Dedifferentiated amniotic fluid mesenchymal stem cell (primary cell): ENCODE data around the gene FAM9C.
A peak's percentile ranks its signal among the peaks of the same experiment; 100 is the strongest.
"Not testable (repeated sequence)": the region's sequence is repeated elsewhere in the genome, so short reads cannot be mapped to it uniquely, and the experiment has no call there.

Source experiments
- DNase-seq: peaks from one replicate; pipeline ENCODE4 v3.0.0-alpha.2; 2016; ENCODE audit errors: extremely low spot score

FAM9C gene

DNA sequence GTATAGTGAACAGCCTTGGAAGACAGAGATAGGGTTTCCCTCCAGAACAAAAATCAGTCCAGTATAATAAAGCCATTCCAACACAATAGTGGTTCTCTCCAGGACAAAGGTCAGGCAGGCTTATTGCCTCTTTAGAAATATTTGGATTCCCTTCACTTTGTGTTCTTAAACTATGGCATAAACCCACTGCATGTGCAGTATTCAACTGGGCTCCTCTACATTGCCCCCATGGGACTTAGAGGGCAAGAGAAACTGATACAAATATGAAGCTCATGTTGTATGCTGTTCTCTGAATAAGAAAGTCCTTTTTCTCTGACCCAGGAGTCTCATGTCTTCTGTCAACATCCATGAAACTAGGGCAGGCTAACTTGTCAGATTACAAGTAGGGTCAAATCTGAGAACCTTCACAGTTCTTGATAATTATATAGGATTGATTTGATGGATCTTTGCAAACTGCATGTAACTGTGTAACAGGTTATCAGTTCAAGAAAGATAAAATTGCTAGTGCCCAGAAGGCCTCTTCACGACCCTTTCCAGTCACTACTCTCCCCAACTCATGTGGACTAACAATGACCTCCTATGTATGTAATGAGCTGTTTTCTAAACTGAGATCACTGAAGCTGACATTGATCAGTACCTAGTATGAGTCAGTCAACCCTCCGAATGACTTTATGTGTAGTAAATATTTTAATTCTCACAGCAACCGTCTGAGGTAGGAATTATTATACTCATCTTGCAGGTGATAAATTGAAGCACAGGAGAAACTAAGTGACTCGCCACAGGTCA lies 31.9 kb upstream of the FAM9C start:
- no peak for DNase-seq

DNA sequence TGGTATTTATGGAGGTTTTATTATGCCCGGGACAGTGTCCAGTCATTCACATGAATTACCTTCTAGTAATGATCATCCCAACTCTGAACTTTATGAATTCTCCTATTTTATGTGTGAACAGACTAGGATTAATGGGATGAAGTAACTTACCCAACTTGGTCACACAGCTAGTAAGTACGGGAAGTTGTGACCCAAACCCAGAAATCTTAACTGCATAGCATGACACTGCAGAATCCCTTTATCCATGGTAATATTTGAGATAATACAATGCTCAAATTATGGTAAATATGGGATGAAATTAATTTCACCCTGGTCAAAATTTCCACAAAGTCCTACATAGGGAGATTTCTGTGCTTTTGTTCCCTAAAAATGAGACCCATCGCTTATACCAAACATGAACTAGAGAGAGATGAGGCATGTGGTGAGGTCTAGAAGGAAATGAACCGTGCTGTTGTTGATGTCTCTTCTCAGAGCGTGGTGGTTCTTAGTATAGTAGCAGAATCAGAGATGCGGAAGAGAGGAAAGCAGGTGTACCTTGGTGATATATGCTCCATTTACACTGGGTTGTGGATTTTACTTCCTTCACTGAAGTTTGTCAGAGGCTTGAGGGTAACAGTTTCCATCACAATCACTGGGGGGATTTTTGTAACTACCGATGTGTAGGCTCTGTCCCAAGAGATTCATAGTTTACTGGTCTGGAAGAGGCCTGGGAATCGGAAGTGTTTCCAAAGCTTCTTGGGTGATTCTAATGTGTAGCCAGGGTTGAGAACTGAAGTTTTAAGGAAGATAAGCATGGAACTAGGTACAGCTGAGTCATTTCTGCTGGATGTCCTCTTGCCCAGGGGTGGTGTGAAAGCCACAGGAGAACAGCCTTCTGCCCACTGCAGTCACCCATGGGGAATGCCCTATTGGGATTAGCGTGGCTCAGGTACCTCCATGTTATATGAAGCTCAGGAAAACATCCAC lies 30.2 kb upstream of the FAM9C start:
- DNase-seq: no peak

DNA sequence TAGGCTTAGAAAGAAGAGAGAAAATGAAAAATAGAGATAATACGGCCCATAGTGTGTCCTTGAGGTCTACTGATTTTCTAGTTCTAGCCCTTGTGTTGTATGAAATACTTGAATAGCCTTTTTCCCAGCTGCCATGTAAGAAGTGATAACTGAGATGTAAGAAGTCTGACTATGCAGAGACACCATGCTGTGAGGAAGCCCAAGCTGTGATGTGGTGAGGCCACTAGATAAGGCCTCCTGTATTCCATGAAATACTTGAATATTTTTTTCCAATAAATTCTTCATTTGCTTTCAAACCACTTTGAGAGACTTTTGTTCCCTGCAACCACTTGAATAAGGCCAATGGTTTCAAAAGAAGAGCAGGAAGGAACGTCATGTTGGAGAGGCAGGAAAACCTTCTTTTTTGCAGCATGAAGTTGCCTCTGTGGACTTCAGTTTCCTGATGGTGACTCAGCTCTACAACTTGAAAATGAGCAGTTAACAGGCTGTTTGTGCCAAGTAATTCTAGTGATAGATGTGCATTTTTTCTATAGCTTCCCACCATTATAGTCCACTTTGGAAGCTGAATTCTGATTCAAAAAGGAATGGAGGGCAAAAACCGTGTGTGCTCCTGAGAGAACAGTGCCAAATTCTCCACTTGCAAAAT lies 25.5 kb upstream of the FAM9C start:
- no peak for DNase-seq

DNA sequence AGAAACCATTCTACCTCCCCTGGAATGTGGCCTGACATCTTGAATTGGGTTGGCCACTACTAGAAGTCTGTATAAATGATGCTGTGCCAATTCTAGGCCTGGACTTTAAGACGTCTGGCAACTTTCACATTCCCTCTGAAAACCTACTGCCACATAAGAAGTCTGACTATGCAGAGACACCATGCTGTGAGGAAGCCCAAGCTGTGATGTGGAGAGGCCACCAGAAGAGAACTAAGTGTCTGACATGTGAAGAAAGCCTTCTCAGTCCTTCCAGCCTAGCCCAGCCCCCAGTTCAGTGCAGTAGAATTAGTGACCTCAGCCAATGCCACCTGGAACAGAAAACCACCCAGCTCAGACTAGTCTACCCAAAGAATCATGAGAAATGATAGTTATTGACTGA lies 24.2 kb upstream of the FAM9C start:
- no peak for DNase-seq

DNA sequence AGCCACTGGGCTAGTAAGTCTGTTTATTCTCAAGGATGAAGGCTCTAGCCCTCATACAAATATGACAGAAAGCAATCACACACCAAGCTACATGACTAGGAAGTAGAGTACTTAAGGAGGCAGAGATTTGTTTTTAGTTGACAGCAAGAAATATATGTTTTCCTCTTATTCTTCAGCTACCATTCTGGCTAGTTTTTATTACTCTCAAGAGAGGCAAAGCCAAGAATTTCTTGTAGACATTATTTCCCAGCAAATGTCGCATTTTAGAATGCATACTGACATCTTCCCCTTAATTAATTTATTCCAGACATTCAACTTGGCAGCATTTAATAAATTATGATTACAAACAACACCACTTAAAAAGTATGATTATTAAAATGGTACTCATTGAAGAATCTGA lies 23.4 kb upstream of the FAM9C start:
- DNase-seq: no peak

DNA sequence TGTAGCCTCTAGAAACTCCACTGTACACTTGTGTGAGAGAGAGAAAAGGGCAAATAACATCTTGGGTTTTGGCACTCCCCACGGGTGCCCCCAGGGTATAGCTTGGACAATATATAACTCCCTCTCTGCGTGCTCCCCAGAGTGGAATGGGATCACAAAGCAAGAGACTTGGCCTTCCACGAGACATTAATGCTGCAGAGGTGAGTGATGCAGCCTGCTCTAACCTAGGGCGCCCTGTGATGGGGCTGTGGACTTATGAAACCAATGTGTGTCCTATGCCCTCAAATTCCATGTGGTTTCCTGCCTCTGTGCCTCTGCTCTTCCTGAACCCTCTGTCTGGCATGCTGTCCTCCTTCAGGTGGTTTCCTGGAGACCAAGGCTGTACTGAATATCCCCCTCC lies 22.0 kb upstream of the FAM9C start:
- DNase-seq: no peak

DNA sequence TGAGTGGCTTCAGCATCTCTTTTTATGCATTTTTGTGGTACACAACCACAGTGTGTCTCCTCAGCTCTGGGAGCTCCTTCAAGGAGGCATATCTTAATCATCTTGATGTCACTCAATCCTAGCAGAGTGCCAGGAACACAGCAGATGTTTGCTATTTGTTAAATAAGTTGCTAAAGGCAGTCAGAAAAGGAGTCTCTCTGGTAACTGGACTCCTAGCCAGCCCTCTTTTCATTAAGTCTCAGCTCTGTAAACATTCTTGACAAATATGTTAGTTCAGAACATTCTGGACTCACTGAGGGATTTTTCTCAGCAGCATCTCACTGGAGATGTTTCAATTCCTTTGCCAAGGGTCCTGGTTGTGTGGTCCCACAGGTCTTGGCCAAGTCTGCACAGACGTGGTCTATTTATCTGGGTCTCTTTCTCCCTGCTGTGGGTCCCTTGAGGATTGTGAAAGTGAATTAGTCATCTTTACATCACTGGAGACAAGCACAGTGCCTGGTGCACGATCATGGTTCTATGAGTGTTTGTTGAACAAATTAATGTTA lies 20.3 kb upstream of the FAM9C start:
- peak; percentile 64 for DNase-seq

DNA sequence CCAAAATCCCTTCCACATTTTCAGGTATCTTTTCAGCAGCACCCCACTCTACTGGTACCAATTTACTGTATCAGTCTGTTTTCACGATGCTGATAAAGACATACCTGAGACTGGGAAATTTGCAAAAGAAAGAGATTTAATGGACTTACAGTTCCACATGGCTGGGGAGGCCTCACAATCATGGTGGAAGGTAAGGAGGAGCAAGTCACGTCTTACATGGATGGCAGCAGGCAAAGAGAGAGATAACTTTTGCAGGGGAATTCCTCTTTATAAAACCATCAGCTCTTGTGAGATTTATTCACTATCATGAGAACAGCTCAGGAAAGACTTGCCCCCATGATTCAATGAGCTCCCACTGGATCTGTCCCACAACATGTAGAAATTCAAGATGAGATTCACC lies 18.7 kb upstream of the FAM9C start:
- DNase-seq: not testable (repeated sequence)

DNA sequence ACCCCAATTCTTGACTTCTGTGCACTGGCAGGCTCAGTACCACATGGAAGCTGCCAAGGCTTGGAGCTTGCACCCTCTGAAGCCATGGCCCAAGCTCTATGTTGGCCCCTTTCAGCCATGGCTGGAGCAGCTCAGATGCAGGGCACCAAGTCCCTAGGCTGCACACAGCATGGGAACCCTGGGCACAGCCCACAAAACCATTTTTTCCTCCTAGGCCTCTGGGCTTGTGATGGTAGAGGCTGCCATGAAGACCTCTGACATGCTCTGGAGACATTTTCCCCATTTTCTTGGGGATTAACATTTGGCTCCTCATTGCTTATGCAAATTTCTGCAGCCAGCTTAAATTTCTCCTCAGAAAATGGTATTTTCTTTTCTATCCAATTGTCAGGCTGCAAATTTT lies 17.9 kb upstream of the FAM9C start:
- not testable (repeated sequence) for DNase-seq

DNA sequence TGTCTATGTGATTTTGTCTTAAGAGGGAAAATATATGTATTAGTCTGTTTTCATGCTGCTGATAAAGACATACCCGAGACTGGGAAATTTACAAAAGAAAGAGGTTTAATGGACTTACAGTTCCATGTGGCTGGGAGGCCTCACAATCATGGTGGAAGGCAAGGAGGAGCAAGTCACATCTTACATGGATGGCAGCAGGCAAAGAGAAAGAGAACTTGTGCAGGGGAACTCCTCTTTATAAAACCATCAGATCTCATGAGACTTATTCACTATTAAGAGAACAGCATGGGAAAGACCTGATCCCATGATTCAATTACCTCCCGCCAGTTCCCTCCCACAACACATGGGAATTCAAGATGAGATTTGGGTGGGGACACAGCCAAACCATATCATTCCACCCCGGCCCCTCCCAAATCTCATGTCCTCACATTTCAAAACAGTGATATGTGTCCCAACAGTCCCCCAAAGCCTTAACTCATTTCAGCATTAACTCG lies 16.8 kb upstream of the FAM9C start:
- not testable (repeated sequence) for DNase-seq

DNA sequence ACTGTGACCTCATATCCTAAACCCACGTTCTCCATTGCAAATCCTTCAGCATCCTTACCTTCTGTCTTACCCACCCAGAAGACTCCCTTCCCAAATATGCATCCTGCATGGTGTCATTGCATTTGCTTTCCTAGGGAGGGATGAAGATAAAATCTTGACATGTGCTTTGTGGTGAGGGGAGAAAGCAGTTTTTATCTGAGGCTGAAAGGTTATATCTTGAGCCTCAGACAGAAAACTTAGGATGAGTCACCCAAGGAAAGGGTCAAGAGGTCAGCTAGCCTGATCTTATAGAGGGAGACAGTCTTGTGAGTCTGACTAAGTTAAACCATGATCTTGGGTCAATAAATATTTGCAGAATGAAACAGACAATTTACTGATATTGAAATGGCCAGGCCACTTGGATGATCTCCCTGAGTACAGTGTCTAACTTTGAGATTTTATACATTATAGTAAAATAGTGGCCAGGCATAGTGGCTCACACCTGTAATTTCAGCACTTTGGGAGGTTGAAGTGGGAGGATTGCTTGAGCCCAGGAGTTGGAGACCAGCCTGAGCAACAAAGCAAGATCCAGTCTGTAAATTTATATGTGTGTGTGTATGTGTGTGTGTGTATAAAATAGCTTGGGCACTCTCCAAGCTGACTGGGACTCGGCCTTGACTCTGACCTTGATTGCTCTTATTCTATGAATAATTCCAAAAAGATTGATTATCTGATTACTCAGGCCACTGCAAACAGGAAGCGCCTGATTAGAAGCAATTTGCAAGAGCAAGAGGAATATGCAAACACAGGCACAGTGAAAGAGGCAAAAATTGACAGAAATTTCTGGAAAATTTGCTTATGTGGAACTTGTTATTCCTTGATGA lies 15.4 kb upstream of the FAM9C start:
- DNase-seq: no peak

DNA sequence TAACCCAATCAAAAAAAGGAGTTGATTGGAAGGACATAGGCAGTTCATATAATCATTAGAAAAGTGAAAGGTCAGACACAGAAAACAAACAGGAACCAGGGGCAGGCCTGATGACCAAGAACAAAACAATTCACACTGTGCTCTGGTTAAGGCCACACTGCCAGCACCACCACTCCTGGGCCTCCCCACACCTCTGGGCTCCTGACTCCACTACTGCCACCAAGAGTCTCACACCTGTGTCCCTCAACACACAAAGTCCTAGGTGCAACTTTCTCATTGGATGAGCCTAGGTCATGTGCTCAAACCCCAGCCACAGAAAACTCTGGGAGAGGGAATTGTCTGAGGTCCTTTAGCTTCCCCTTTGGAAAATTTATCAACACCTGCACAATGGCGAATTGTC lies 11.1 kb upstream of the FAM9C start:
- no peak for DNase-seq

DNA sequence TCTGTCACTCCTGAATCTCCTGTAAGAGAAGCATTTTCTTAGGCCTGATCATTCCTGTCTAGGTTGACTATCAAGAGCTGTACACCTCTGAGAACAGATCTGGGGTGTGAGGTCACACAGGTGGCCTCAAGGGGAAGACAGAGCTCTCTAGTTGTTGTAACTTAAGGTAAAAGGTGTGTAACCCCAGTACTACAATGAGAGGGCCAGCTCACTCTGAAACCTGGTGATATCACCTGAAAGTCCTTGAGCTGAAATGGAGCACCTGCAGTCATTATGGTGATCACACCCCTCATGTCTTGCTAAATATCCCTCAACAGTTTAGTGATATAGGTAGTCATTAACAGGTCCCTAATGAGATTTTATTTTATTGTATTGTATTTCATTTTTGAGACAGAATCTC lies 8.8 kb upstream of the FAM9C start:
- DNase-seq: no peak

DNA sequence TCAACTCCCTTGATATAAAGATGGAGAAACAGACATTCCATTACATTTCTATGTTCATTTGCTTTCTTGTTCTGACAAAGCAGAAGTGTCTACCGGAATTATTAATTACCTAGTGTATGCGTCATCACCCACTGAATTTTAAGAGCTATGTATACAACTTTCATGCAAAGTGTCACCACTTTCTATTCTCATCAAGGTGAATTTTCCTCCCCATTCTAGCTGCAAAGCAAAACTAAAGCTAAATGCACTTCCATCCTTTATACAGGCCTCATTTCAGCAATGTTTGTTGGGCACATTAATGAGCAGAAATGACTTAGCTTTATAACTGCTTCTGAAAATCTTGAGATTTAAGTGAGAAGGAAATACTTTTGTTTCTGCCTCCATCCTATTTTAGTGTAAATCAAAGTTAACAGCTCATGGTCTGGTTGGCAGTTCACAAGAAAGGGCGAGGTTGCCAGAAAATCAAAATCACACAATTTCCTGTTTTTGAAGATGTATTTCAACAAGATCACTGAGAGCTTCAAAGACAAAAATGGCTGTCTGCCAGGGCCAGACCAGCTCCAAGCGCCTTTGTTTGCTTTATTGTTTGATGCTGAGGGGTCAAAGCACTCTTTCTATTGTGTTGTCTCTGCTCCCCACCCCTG lies 7.2 kb upstream of the FAM9C start:
- DNase-seq: no peak

DNA sequence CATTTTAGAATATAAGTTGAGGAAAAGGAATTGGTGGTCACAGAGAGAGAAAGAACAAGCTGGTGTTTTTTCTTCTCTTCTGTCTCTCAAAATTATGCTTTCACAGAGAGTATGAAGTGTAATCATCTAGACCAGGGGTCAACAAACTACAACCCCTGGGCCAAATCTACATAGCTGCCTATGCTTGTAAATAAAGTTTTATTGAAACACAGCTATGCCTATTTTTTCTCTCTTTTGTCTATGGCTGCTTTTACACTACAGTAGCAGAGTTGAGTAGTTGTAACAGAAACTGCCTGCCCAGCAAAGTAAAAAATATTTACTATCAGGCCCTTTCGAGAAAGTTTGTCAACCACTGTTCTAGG lies 6.7 kb upstream of the FAM9C start:
- no peak for DNase-seq

DNA sequence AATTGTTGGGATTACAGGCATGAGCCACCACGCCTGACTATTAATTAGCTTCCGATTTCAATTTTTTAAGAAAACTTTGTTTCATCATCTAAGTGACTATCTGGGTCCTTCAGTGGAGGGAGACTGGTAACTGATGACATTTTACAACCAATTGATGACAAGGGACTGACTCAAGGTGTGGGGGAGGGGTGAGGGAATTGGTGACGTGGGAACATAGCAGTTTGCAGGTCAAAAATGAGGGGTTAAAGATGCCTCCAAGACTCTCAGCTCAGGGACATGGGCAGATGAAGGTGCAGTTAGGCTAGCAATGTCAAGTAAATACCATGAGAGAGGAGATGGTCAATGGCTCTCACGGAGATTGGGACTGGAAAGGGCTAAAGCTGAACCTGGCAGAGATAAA lies 5.7 kb upstream of the FAM9C start:
- no peak for DNase-seq

DNA sequence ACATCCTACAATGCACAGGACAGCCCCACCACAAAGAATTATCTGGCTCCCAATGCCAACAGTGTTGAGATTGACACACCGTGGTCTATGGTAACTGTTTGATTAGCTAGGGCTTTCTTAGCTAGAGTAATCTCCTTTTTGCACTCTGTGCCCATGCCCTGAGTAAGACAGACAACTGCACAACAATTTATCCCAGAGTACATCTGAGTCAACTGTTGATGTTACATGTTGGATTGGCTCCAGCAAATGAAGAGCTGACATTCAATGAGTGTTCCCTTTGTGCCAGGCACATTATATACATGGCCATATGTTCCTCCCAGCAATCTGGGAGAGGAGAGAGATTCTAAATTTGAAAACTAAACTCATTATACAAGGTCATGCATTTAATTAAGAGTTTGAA lies 3.9 kb upstream of the FAM9C start:
- DNase-seq: no peak

DNA sequence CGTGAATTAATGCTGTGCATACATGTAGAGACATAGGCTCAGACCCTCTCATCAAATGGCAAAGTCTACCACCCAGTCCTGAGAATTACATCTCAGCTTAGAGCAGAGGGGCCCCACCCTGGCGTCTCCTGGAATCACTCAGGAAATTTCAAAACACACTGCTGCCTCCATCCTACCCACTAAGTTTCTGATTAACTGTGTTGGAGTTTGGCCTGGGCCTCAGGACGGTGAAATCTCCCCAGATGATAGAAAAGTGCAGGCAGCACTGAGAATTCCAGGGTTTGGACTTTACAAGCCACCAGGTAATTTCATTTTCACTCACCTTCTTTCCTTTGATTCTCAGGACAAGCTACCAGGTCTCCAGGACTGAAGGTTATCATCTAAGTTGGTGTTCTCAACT lies 3.3 kb upstream of the FAM9C start:
- DNase-seq: no peak

DNA sequence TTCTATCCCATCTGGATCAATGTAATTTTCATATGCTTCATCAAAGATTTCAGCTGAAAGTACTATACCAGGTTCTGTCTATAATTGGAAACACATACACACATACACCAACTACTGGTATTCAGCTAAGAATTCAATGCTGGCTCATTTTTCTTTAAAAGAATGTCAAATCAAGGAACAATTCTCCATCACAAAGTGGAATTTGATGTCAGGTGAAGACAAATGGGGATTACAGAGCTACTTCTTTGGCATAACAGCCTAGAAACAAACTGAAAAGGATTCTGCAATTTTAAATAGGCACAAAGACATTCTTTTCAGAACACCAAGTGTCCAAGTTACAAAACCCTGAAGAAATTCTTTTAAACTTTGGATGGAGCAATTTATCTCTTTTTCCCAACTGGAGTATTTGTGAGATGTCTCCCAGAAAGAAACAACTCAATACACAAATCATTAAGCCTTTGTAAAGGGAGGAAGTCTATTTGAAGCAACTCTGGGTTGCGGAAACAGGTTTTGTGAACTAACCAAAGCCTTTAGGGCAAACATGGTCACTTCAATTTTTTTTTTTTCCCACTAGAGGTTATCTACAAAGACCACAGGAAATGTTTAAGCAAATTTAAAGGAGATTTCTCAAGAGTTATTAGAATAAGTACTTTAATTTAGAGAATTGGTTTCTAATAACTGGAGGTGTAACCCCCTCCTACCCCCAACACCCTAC lies 1.9 kb upstream of the FAM9C start:
- DNase-seq: no peak

DNA sequence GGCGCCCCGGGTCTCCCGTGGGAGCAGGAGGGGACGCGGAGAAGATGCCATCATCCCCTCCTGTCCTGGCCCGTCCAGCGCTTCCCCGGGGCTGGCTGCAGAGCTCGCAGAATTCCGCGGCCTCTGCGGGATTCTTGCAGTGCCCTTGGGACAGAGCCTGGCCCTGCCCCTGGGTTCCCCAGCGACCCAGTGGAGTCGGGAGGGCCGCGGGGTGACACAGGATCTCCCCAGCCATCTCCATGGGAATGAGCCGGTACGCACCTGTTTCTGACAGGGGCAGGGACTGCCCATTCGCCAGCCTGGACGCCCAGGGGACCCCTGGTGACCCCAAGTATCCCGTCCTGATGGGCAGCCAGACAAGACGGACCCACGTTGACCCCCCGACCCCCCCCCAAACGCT lies 482 bp downstream of the FAM9C start:
- no peak for DNase-seq
